ENCODE data around the gene ITIH4.

The ITIH4 gene

GRCh38 chr3:52798376-52798977 lies 32.0 kb downstream of the ITIH4 start:
- DNase-seq (ENCODE audit: low read depth), result no peak

GRCh38 chr3:52796411-52796810 lies 34.1 kb downstream of the ITIH4 start:
- no peak for DNase-seq (ENCODE audit: low read depth)

GRCh38 chr3:52795298-52795900 lies 35.1 kb downstream of the ITIH4 start:
- no peak for DNase-seq (ENCODE audit: low read depth)

GRCh38 chr3:52794612-52795099 lies 35.8 kb downstream of the ITIH4 start, which contains the start of gene ITIH3:
TSS of gene ITIH3 (plus strand) at chr3:52794796. CDS start at chr3:52794804, 8 bp downstream.
- DNase-seq (ENCODE audit: low read depth), result no peak

GRCh38 chr3:52793702-52794611 lies 36.5 kb downstream of the ITIH4 start:
- no peak for DNase-seq (ENCODE audit: low read depth)

GRCh38 chr3:52792961-52793695 lies 37.3 kb downstream of the ITIH4 start:
- no peak for DNase-seq (ENCODE audit: low read depth)

GRCh38 chr3:52792413-52792812 lies 38.1 kb downstream of the ITIH4 start:
- DNase-seq (ENCODE audit: low read depth), result no peak

GRCh38 chr3:52791928-52792327 lies 38.5 kb downstream of the ITIH4 start:
- no peak for DNase-seq (ENCODE audit: low read depth)

- no peak for DNase-seq (ENCODE audit: low read depth)
Measured at GRCh38 chr3:52791366-52791765, 39.1 kb downstream of the ITIH4 start.

GRCh38 chr3:52790741-52791140 lies 39.7 kb downstream of the ITIH4 start:
- DNase-seq (ENCODE audit: low read depth), result no peak

GRCh38 chr3:52790337-52790736 lies 40.1 kb downstream of the ITIH4 start:
- no peak for DNase-seq (ENCODE audit: low read depth)

- DNase-seq (ENCODE audit: low read depth), result no peak
Measured at GRCh38 chr3:52789746-52790040, 40.8 kb downstream of the ITIH4 start.

GRCh38 chr3:52788890-52789745 lies 41.4 kb downstream of the ITIH4 start:
- DNase-seq (ENCODE audit: low read depth), result no peak

- DNase-seq (ENCODE audit: low read depth), result no peak
Measured at GRCh38 chr3:52787672-52788625, 42.5 kb downstream of the ITIH4 start.

- DNase-seq (ENCODE audit: low read depth), result no peak
Measured at GRCh38 chr3:52787246-52787645, 43.2 kb downstream of the ITIH4 start.

GRCh38 chr3:52786330-52787215 lies 43.9 kb downstream of the ITIH4 start:
- DNase-seq (ENCODE audit: low read depth), result no peak

GRCh38 chr3:52784931-52785590 lies 45.4 kb downstream of the ITIH4 start:
- DNase-seq (ENCODE audit: low read depth), result no peak

GRCh38 chr3:52784021-52784621 lies 46.4 kb downstream of the ITIH4 start:
- DNase-seq (ENCODE audit: low read depth), result no peak

Data from stimulated activated CD8-positive, alpha-beta memory T cell treated with anti-CD3 and anti-CD28 coated beads, Interleukin-12 subunit alpha, Interleukin-12 subunit beta, amount 100 ng/mL, for 1 hour (primary cell).